T-helper 2 cell (primary cell): Measurements from ENCODE around the gene GTF2IRD1.
"Not testable (repeated sequence)": the region's sequence is repeated elsewhere in the genome, so short reads cannot be mapped to it uniquely, and the experiment has no call there.

Source experiments
- DNase-seq, 5 experiments: peaks; one replicate each; pipeline versions ENCODE4 v3.0.0 to v3.0.0-alpha.2; 2012 to 2022

Gene GTF2IRD1

DNA sequence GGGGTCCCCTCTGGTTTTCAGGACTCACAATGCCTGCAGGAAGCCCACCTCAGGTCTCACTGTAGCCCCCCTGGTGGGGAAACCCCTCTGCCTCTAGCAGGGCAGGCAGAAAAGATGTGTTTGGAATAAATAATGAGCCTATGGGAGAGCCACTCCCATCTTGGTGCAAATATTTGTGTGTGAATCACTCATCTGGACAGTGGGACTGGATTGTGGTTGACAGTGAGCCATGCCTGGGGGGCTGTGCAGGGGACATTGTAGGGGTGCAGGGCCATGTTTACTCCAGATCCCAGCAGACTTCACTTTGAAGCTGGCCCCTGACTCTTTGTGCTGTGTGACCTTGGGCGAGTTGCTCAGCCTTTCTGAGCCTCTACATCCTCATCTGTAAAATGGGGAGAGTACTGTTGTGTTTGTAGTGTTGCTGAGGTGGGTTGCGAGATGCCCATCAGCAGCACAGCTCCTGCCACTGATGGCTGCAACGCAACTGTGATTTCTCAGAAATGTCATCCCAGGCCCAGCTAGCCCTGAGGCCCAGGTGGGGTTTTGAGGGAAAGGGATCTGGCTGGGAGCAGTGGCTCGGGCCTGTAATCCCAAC, 20.7 kb downstream of the GTF2IRD1 start:
- no peak for DNase-seq

DNA sequence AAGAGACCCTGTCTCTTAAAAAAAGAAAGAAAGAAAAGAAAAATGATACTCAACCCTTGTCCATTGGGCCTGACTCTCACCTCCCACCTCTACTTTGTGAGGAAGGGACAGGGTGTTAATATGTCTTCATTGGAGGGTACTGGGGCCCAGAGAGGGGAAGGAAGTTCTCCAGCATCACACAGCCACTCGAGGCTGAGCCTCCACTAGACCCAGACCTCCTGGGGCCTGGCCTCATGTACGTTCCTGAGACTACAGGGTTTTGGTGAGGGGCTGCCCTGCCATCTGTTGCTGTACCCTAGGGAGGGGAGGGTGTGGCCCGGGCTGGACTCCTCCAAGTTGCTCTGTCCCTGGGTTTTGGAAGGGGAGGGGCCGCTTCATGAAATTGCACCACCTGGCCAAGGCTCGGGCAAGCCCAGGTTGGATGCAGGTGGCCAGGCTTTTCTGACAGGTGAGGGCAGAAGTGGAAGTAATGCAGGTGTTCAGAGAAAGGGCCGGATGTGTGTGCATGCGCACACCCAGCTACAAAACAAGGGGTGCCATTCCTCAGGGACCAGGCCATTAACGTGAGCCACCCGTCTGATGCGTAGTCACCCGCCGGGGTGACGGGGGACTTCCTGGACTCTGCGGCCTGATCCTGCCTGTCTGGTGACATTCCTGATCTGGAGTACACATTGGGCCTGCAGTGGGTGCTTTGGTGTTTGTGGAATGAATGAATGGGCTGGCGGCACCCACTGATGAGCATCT, 21.7 kb downstream of the GTF2IRD1 start:
- DNase-seq: no peak

GRCh38 chr7:74475987-74476350, 22.3 kb downstream of the GTF2IRD1 start:
- DNase-seq: no peak

GRCh38 chr7:74476626-74477025, 22.9 kb downstream of the GTF2IRD1 start:
- DNase-seq: no peak

DNA sequence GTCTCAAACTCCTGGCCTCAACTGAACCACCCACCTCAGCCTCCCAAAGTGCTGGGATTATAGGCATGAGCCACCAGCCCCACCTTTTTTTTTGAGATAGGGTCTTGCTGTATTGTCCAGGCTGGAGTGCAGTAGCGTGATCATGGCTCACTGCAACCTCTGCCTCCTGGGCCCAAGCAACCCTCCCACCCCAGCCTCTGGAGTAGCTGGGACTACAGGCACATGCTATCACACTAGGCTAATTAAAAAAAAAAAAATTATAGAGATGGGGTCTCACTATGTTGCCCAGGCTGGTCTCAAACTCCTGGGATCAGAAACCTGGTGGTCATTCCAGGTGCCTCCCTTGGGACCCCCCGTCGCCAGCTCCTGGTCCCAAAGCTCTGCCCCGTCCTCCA, 25.0 kb downstream of the GTF2IRD1 start:
- DNase-seq: no peak

DNA sequence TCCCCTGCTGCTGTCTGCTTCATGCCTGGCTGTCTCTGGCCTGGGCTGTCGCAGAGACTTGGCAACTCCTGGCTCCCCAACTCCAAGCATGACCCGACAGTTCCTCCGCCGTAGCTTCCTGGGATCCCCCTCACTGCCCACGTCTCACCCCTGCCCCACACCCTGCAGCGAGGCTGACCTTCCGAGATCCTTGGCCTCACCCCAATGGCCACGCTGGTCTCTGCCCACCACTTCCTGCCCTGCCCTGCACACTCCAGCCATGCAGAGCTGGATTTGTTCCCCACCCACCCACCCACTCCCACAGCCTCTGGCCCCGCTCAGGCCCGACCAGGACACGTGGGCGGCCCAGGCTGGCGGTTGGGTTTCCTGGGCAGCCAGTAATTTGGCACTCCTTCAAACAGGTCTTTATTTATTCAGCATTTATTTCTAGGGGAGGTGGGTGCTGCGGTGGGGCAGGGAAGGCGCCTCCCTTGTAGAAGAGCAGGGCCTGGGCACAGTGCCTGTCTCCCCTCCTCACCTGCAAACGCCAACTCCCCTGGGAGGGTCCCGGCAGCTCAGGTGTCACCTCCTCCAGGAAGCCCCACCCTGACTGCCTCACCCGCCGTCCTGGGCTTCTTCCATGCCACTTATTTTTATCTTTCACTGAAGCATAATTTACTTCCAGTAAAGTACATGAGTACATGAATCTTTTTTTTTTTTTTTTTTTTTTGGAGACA, 25.5 kb downstream of the GTF2IRD1 start:
- DNase-seq: no peak

- no peak for DNase-seq
Measured at GRCh38 chr7:74479961-74480829, 26.5 kb downstream of the GTF2IRD1 start.

DNA sequence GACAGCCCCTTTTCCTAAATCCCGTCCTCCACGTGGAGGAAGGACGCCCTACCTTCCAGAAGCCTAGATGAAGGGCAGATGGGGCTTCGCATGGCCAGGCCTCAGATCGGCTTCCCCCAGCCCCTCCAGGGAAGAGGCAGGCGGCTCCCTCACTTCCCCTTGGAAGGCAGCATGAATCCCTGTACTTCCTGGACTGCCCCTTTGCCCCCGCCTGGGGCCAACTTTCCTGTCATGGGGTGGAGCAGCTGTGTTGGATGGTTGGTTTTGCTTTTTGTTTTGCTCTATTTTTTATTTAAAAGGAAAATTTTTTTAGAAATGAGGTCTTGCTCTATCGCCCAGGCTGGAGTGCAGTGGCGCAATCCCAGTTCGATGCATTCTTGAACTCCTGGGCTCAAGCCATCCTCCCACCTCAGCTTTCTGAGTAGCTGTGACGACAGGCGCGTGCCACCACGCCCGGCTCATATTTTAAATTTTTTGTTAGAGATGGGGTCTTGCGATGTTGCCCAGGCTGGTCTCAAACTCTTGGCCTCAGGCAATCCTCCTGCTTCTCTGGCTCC, 27.2 kb downstream of the GTF2IRD1 start:
- DNase-seq: no peak

DNA sequence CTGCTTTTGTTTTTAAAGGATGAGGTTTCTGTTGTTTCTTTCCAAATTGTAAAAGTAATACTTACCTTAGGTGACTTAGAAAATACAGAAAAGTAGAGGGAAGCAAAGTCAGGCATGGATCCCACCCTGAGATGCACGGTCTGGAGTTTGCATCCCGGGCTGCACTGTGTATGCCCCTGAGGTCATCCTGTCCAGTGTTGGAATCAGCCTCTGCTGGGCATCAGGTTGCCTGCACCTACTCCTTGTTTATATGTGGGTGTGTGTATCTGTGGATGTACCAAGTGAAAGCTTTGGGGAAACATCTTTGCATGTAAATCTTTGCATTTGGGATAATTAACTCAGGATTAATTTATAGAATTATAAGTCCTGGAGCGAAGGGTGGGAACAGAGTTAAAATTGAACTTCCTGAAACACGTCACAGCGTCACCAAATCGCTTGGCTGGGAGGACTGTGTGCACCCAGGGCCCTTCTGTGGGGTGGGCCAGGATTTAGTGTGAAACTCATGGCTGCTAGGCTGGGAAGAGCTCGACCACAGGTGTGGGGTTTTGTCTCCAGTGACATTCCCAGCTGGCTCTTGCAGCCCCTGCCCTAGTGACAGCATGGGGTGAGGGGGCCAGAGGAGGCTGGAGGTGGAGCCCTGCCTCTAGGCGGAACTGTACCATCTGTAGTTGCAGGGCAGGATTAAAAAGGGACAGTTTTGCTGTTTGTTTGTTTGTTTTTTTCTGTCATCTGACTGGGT, 27.9 kb downstream of the GTF2IRD1 start:
- no peak for DNase-seq

- DNase-seq: no peak
Measured at GRCh38 chr7:74482197-74482467, 28.4 kb downstream of the GTF2IRD1 start.

- DNase-seq: no peak
Measured at GRCh38 chr7:74482629-74483401, 29.1 kb downstream of the GTF2IRD1 start.

DNA sequence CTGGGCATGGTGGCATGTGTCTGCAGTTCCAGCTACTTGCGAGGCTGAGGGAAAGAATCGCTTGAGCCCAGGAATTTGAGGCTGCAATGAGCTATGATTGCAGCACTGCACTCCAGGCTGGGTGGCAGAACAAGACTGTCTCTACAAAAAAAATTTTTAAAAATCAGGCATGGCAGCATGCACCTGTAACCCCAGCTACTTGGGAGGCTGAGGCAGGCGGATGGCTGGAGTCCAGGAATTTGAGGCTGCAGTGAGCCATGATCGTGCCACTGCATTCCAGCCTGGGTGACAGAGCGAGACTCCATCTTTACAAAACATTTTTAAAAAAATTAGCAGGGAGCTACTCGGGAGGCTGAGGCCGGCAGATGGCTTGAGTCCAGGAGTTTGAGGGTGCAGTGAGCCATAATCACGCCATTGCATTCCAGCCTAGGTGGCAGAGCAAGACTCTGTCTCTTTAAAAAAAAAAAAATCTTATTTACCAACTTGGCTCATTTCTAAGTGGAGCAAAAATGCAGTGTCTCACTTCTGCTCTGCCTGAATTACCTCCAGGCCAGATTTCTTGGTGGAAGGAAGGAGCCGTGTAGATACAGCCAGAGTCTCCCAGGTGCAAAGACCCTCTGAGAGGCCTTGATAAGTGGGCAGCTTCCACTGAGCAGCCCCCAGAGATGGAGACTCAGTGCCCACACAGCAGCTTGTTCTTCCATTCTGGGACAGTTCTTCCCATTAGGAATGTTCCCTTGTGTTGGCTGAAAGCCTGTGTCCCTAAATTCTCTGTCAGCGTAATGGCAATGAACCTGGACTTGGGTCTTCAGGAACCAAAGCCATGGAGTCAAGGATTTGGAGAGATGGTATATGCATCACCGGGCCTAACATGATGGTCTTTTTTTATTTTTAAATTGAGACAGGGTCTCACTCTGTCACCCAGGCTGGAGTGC, 30.0 kb downstream of the GTF2IRD1 start:
- DNase-seq: no peak

GRCh38 chr7:74485611-74486010, 31.9 kb downstream of the GTF2IRD1 start:
- no peak for DNase-seq

GRCh38 chr7:74488518-74489030, 34.9 kb downstream of the GTF2IRD1 start:
- DNase-seq: not testable (repeated sequence)

GRCh38 chr7:74489997-74490945, 36.6 kb downstream of the GTF2IRD1 start:
- no peak for DNase-seq

DNA sequence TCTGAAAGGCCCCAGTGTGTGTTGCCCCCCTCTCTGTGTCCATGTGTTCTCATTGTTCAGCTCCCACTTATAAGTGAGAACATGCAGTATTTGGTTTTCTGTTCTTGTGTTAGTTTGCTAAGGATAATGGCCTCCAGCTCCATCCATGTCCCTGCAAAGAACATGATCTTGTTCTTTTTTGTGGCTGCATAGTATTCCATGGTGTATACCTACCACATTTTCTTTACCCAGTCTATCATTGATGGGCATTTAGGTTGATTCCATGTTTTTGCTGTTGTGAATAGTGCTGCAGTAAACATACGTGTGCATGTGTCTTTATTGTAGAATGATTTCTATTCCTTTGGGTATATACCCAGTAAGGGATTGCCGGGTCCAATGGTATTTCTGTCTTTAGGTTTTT, 37.8 kb downstream of the GTF2IRD1 start:
- DNase-seq: not testable (repeated sequence)

- no peak for DNase-seq
Measured at GRCh38 chr7:74493295-74493694, 39.6 kb downstream of the GTF2IRD1 start.

- DNase-seq: no peak
Measured at GRCh38 chr7:74494076-74494548, 40.4 kb downstream of the GTF2IRD1 start.
